ENCODE results near the gene IRF6.

The IRF6 gene

GRCh38 chr1:209778102-209778501, 27.8 kb downstream of the IRF6 start:
- no peak for DNase-seq (ENCODE audit: low read depth, low spot score)
- TF ChIP-seq CTCF (IDR thresholded peaks at IDR 0.05; ENCODE audit: low read depth, low read length) = no peak
- no peak overlapping the region for H3K4me3 ChIP-seq (ENCODE audit: low read depth, low read length)
- in situ Hi-C loops (cut with HindIII; ENCODE audit: low sequenced_read_pairs) = no loop called here

- TF ChIP-seq CTCF (IDR thresholded peaks at IDR 0.05; ENCODE audit: low read depth, low read length) = no peak
- in situ Hi-C loops (cut with HindIII; ENCODE audit: low sequenced_read_pairs) = no loop called here
- H3K4me3 ChIP-seq (ENCODE audit: low read depth, low read length) = no peak overlapping the region
- DNase-seq (ENCODE audit: low read depth, low spot score) = no peak
These were observed 28.4 kb downstream of the IRF6 start for GRCh38 chr1:209777587-209777986.

GRCh38 chr1:209775678-209776077, 30.3 kb downstream of the IRF6 start:
- no peak for TF ChIP-seq CTCF (IDR thresholded peaks at IDR 0.05; ENCODE audit: low read depth, low read length)

DNA sequence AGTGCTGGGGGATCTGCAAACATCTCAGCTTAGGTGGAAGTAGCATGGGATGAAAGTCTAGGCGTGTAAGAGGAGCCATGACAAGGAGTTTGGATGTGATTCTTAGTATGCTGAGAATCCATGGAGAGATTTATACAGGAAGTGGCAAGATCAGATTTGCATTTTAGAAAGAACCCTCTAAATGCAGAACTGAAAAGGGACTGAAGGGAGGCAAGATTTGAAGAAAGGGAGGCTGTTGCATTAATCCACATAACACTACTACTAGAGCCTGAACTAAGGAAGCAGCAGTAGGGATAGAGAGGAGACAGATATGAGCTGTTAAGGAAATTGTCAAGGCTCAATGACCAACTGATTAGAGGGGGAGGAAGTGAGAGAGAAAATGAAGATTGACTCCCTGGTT, 31.4 kb downstream of the IRF6 start:
- in situ Hi-C loops (cut with HindIII; ENCODE audit: low sequenced_read_pairs) = no loop called here
- DNase-seq (ENCODE audit: low read depth, low spot score) = no peak
- no peak for TF ChIP-seq CTCF (IDR thresholded peaks at IDR 0.05; ENCODE audit: low read depth, low read length)

More at GRCh38 chr1:209775678-209776077, 30.3 kb downstream of the IRF6 start:
- DNase-seq (ENCODE audit: low read depth, low spot score) = no peak
- in situ Hi-C loops (cut with HindIII; ENCODE audit: low sequenced_read_pairs) = no loop called here
- no peak overlapping the region for H3K4me3 ChIP-seq (ENCODE audit: low read depth, low read length)

GRCh38 chr1:209772126-209772525, 33.8 kb downstream of the IRF6 start:
- in situ Hi-C loops (cut with HindIII; ENCODE audit: low sequenced_read_pairs) = no loop called here
- no peak for DNase-seq (ENCODE audit: low read depth, low spot score)
- no peak overlapping the region for H3K4me3 ChIP-seq (ENCODE audit: low read depth, low read length)
- no peak for TF ChIP-seq CTCF (IDR thresholded peaks at IDR 0.05; ENCODE audit: low read depth, low read length)

More for the DNA sequence above, 31.4 kb downstream of the IRF6 start:
- H3K4me3 ChIP-seq (ENCODE audit: low read depth, low read length) = no peak overlapping the region

GRCh38 chr1:209770636-209771415, 35.1 kb downstream of the IRF6 start:
- DNase-seq (ENCODE audit: low read depth, low spot score) = no peak
- no peak for TF ChIP-seq CTCF (IDR thresholded peaks at IDR 0.05; ENCODE audit: low read depth, low read length)
- in situ Hi-C loops (cut with HindIII; ENCODE audit: low sequenced_read_pairs) = no loop called here
- H3K4me3 ChIP-seq (ENCODE audit: low read depth, low read length) = no peak overlapping the region

Measured in astrocyte of the spinal cord (primary cell).